Stimulated activated naive CD4-positive, alpha-beta T cell treated with Interleukin-2 at 50 U/mL for 16 hours (primary cell): ENCODE results near the gene KRTAP5-1.

Source experiments
- DNase-seq: peaks from one replicate; lab custom pipeline; 2025; lab: John Stamatoyannopoulos, UW

Gene KRTAP5-1

DNA sequence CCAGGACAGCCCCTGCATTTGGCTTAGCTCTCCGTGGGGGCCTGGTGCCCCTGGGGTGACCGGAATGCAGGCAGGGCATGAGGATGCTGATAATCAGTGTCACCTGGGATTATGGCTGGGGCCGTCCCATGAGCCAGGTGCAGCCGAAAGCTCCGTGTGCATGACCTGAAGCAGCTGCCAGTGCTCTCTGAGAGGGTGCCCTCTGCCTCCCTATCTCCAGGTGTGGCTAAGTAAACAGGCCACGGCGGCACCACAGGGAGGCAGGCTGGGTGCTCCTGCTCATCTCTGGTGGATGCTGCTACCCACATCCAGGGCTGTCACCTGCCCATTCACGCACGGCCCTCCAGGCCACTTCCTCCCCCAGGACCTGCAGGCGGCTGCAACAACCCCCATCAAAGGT, 42.8 kb downstream of the KRTAP5-1 start:
- no peak for DNase-seq

DNA sequence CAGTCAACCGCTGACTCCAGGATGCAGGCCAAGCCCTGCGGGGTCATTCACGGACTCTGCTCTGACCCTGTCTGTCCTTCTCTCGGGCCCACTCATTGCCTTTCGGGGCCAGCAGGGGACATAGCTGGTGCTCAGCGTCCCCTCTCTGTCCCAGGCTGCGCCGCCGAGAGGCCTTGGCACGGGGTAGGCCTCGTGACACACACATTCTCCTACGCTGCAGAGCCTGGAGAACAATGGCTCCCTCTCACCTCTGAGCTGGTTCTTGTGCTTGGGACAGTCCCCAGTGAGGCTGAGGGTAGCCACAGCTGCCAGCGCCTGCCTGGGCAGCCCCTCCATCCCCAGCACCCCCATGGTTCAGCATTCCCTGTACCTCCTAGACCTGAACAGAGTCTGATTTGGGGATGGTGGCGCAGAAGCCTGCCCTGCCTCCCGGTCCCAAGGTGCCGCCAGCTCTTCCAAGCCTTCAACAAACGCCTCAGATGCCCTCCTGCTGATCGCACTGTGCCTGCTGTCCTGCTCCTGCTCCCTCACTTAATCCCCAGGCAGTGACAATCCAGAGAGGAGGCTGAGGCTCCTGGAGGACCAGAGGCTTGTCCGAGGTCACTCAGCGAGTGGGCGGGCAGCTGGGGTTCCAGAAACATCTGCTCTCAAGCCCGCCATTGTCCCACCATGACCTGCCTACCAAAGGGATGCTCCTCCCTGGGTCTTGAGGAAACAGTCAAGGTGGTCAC, 43.4 kb downstream of the KRTAP5-1 start:
- DNase-seq, result no peak

DNA sequence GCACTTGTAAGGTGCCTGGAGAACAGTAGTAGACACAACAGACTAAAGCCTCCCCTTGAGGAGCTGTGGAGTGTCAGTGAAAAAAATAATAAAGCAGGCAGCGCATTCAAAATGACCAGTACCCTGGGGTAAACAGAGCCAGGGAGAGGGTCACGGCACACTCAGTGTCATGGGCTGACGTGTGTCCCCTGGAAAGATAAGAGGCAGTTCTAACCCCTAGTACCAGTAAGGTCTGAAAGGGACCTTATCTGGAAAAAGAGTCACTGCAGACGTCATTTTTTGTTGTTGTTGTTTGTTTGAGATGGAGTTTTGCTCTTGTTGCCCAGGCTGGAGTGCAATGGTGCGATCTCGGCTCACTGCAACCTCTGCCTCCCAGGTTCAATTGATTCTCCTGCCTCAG, 45.0 kb downstream of the KRTAP5-1 start:
- DNase-seq, result no peak

DNA sequence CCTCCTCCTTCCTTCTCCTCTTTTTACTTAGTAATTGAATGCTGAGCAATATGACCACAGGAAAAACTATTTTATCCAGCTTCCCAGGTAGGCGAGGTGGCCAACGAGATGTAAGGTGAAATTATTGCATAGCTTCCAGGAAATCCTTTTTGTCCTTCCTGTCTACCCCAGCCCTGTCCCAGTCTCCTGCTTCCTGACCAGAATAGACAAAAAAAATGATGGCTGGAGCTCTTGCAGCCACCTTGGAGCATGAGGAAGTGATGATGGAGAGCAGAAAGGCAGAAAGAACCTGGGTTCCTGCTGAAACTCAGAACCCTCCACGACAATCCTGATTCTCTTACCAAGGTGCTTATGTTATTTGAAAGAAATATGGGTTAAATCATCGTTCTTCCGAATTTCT, 46.9 kb downstream of the KRTAP5-1 start:
- DNase-seq, result no peak

DNA sequence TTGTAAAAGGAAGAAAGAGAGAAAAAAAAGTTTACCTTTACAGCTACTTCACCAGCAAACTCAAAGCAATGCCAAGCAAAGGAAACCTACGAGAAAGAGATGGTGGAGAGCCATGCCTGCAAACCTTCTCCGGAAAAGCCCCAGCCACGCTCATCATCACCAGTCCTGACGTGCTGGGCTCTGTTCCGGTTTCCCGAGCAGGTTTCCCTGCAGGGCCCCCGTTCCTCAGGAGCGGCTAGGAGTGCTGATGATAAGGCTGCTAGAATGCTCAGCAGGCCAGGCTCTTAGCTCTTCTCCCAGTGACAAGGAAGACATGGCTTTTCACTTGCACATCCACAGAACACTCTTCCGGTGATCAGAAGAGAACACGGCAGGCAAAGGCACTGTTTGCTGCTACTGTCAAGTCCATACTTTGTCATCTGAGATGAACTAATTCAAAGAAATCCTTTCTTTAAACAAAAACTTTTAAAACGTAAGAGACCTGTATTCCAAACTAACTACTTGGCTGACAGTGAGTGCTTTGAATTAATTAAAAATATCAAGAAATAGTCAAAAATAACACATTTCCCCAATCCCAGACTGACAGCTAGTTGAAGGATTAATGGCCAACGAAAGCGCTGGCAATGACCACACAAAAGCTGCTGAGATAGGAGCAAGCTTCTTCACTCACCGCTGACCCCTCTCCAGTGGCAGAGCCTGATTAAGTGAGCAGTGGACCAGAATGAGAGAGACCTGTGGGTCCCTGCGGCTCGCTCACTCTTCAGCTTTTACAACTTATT, 48.8 kb downstream of the KRTAP5-1 start:
- DNase-seq, result no peak

DNA sequence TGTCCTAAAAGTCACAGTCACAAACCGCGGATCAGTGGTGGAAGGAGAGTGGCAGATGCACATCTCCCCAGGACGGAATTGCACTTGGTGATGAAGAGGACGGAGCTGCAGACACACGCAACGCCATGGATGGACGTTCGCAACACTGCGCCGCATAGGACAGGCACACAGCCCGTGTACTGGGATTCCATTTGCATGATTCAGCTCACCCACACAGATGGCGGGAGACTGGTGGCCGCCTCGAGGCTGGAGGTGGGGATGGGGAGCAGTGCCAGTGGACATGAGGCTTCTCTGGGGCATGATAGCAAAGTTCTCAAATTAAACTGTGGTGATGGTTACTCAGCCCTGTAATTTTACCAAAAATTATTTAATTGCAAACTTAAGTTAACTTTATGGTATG, 50.4 kb downstream of the KRTAP5-1 start:
- DNase-seq, result no peak
